ENCODE results near the gene KIF21B. TPM values are rescaled to one million over a fixed set of nuclear protein-coding genes. Genes with fewer than 3 reads are reported as not detected.

Gene KIF21B
- total RNA-seq, 4 donors from 2014 or later = 0.89 to 1.5 (median 1.1) TPM

GRCh38 chr1:200992382-200993048 is 31.0 kb downstream of the KIF21B start:
- H3K4me3 ChIP-seq (replicated peaks in 1 of 3) = no peak overlapping the region
- TF ChIP-seq, protein P1, sequence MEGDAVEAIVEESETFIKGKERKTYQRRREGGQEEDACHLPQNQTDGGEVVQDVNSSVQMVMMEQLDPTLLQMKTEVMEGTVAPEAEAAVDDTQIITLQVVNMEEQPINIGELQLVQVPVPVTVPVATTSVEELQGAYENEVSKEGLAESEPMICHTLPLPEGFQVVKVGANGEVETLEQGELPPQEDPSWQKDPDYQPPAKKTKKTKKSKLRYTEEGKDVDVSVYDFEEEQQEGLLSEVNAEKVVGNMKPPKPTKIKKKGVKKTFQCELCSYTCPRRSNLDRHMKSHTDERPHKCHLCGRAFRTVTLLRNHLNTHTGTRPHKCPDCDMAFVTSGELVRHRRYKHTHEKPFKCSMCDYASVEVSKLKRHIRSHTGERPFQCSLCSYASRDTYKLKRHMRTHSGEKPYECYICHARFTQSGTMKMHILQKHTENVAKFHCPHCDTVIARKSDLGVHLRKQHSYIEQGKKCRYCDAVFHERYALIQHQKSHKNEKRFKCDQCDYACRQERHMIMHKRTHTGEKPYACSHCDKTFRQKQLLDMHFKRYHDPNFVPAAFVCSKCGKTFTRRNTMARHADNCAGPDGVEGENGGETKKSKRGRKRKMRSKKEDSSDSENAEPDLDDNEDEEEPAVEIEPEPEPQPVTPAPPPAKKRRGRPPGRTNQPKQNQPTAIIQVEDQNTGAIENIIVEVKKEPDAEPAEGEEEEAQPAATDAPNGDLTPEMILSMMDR (IDR thresholded peaks at IDR 0.05) = no peak
- no peak for TF ChIP-seq POLR2A (IDR thresholded peaks at IDR 0.05)
- 72 to 76% methylated on average over 3 of the region's 4 CpGs for WGBS, 2 donors
- no peaks in the 10 kb centered on the region for H3K9me3 ChIP-seq
- intact Hi-C loops (cut with DNase I) = no loop called here
- no peaks in the 10 kb centered on the region for H3K36me3 ChIP-seq
- H3K27ac ChIP-seq = no peak overlapping the region
- H3K27me3 ChIP-seq = no peaks in the 10 kb centered on the region
- no peaks in the 10 kb centered on the region for H3K4me1 ChIP-seq
- DNase-seq = no peak

DNA sequence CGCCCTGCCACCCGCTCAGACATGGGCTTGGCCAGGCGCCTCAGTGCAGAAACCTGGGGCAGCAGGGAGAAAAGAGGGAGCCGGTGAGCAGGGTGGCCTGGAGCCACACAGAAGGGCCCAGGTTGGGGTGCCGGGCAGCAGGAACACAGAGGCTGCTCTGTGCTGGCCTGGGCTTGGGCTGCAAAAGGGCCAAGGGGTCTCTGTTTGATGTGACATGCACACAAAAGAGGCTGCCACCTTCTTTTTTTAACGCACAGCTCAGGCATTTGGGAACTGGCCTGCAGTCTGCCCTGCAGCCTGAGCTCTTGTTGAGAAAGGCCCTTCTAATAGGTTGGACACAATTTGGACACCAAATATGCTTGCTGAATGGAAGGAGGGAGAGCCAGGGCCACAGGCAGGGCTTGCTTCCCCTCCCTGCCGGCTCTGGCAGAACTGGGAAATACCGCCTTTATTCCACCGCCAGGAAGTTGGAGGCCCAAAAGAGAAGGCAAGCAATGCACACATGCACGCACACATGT is 32.4 kb downstream of the KIF21B start:
- intact Hi-C loops (cut with DNase I) = no loop called here
- no peak for TF ChIP-seq POLR2A (IDR thresholded peaks at IDR 0.05)
- TF ChIP-seq, protein P1 (IDR thresholded peaks at IDR 0.05) = no peak
- H3K9me3 ChIP-seq = no peaks in the 10 kb centered on the region
- H3K4me1 ChIP-seq = no peaks in the 10 kb centered on the region
- H3K27ac ChIP-seq = no peak overlapping the region
- H3K4me3 ChIP-seq (replicated peaks in 1 of 3) = no peak overlapping the region
- WGBS, 2 donors = 89 to 90% methylated on average over 7 to 10 of the region's 10 CpGs
- H3K36me3 ChIP-seq = no peaks in the 10 kb centered on the region
- H3K27me3 ChIP-seq = no peaks in the 10 kb centered on the region
- no peak for DNase-seq

GRCh38 chr1:200990114-200990513 is 33.4 kb downstream of the KIF21B start:
- 89 to 94% methylated on average over 9 of the region's 9 CpGs for WGBS, 2 donors
- no peaks in the 10 kb centered on the region for H3K9me3 ChIP-seq
- H3K4me3 ChIP-seq (replicated peaks in 1 of 3) = no peak overlapping the region
- H3K4me1 ChIP-seq = no peaks in the 10 kb centered on the region
- no peaks in the 10 kb centered on the region for H3K27me3 ChIP-seq
- intact Hi-C loops (cut with DNase I) = no loop called here
- H3K36me3 ChIP-seq = no peaks in the 10 kb centered on the region
- no peak overlapping the region for H3K27ac ChIP-seq
- DNase-seq = no peak
- TF ChIP-seq, protein P1 (IDR thresholded peaks at IDR 0.05) = no peak
- TF ChIP-seq POLR2A (IDR thresholded peaks at IDR 0.05) = no peak

DNA sequence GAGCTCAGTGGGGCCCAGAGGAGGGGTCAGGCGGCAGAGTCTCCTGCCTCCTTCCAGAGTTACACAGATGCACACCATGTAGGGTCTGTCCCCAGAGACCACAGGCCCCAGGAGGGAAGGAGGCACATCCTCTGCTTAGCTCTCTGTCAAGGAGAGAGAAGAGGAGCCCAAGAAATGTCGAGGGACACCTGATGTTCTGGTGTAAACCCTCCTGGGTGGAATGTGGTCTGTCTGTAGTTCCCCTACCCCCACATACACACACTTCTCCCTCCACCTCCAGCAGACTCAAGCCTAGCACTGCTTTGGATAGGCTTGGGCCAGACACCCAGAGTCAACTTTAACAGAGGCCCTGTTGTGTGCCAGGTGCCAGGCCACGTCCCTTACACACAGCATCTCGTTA is 34.2 kb downstream of the KIF21B start:
- no peak for TF ChIP-seq POLR2A (IDR thresholded peaks at IDR 0.05)
- TF ChIP-seq, protein P1 (IDR thresholded peaks at IDR 0.05) = no peak
- Histone ChIP-seq H3K27ac (no peak overlapping the region), H3K4me1 (no peaks in the 10 kb centered on the region), H3K4me3 (replicated peaks in 1 of 3) (no peak overlapping the region), H3K9me3 (no peaks in the 10 kb centered on the region), H3K36me3 (no peaks in the 10 kb centered on the region), H3K27me3 (no peaks in the 10 kb centered on the region)
- WGBS, 2 donors = 93 to 100% methylated on average over 4 of the region's 4 CpGs
- intact Hi-C loops (cut with DNase I) = no loop called here
- DNase-seq = no peak

- H3K36me3 ChIP-seq = no peaks in the 10 kb centered on the region
- no peak overlapping the region for H3K27ac ChIP-seq
- no peak for DNase-seq
- WGBS, 2 donors = 93 to 99% methylated on average over 6 to 9 of the region's 9 CpGs
- no peak overlapping the region for H3K4me3 ChIP-seq (replicated peaks in 1 of 3)
- H3K9me3 ChIP-seq = no peaks in the 10 kb centered on the region
- intact Hi-C loops (cut with DNase I) = no loop called here
- TF ChIP-seq, protein P1 (IDR thresholded peaks at IDR 0.05) = no peak
- TF ChIP-seq POLR2A (IDR thresholded peaks at IDR 0.05) = no peak
- H3K27me3 ChIP-seq = no peaks in the 10 kb centered on the region
- no peaks in the 10 kb centered on the region for H3K4me1 ChIP-seq
Measured at GRCh38 chr1:200988693-200989092, 34.8 kb downstream of the KIF21B start.

Data from thyroid gland (tissue), 4 donors.